ENCODE measurements around the gene XRCC4.
A peak's percentile ranks its signal among the peaks of the same experiment; 100 is the strongest.
"Not testable (repeated sequence)": the region's sequence is repeated elsewhere in the genome, so short reads cannot be mapped to it uniquely, and the experiment has no call there.

The XRCC4 gene

DNA sequence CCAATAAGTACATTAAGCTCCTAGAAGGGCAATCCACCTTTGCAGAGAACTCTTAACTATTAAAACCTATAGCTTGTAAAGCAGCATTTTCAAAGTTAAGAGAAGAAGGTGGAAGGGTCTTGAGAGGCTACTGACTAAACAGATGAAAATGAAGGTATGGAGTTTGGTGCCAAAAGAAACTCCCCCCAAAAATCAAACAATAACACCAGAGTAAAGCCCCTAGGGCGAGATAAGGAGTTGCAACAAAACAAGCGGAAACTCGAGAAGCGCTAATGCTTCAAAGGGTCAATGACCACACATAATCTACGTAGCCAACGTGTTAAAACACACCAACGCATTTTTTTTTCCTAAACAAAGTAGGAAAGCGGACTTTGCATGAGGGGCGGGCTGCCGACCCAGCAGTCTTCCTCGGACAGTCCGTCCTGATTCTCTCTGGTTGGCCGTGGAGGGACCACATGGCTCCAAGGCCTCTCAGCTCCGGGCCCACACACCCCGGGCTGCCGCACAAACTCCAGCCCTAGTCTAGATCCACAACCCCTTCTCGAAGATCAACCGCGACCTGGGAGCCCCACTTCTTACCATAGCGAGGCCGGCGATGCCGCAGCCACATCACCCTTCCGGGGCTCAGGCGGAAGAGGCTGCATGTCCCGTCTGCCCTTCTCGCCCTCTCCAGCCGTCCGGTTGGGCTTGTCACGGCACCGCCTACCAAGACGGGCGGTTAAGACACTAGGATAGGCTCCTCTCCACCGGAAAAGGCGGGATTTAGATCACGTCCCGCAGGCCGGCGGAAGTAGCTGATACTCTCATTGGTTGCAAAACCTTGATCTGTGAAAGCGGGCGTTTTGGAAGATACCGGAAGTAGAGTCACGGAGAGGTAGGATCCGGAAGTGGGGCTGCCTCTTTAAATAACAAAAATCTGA is at the start of gene XRCC4, which contains the start of gene TMEM167A:
Gene XRCC4 (plus strand): TSS at position 806 of the 920 bp plus-strand sequence. CDS start 27,373 bp downstream, outside the sequence.
Gene TMEM167A (minus strand): TSS at position 653 of the 920 bp plus-strand sequence. CDS start 71 bp downstream, at position 582.
- DNase-seq (ENCODE audit: low read depth), result peak; percentile 99

DNA sequence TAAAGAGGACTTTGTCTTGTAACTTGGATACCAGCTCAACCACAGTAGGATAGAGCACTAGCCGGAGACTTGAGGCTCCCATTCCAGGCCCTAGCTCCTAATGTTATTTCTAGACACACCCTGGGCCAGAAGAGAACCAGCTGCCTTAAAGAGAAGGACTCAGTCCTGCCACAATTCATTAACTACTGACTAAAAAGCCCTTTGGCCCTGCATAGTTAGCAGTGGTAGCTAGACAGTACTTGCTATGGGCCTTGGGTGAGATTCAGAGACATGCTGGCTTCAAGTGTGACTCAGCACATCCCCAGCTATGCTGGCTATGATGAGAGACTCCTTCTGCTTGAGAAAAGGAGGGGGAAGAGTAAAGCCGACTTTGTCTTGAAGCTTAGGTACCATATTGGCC is 47.4 kb upstream of the XRCC4 start:
- peak; percentile 31 for DNase-seq (ENCODE audit: low read depth)

DNA sequence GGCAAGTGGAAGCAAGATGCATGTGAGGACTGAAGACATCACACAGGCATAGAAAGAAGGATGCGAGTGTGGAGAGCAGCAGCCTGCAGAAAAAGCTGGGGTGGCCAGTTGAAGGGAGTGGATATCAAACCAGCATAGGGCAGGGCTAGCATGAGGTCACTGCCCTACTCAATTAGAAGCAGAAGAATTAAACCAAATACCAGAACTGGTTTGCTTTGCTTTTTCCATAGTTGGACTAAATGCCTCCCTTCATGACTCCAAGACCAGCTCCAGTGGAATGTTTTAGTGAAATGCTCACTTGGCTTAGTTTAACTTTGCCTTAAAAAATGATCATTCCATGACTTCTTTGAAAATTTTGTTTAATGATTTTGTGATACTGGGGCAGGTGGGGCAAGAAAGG is 46.0 kb upstream of the XRCC4 start:
- no peak for DNase-seq (ENCODE audit: low read depth)

DNA sequence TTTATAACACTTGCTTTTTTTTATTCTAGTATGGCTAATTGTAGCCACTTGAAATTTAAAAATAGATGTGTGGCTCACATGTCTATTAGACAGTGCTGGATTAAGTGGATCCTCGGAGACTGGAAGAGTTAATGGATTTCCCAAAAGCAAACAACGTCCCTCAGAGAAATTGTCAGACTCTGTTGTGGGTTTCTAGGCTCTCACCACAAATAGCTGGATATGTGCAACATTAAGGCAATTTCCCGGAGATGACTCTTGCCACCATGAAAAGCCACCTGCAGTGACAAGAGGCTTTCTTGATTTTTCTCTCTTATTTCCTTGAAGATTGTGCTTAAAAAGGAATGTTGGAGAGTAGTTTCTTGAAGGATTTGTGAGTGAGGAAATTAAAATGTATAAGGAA is 43.3 kb upstream of the XRCC4 start:
- DNase-seq (ENCODE audit: low read depth), result no peak

DNA sequence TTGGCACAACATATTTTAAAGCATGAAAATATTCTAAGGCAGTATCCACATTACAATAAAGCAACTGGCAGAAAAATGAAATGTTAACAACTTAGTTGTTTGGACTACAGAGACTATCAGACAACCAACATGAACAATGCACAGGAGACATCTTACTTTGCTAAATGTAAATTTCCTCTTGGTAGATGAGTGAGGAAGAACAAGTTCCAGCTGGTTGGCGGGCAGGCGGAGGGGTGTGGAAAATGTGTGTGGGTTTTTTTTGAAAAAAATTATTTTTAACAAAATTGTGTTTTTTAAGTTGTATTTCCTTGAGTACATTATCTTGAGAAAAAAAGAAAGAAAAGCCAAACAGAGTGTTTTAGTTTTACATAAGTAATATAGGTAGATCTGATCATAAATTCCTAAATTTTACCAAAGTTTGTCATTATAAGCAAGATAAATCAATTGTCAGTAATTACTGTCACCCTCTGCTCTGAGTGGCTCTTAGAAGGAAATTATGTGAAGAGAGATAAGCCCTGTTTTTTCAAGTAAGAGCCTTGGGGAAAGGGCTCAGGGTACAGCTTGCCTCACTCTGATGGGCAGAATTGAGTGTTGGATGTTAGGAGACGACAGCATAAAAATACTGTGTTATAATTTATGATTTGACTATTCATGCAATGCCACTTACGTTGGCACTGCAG is 42.7 kb upstream of the XRCC4 start:
- DNase-seq (ENCODE audit: low read depth), result no peak

DNA sequence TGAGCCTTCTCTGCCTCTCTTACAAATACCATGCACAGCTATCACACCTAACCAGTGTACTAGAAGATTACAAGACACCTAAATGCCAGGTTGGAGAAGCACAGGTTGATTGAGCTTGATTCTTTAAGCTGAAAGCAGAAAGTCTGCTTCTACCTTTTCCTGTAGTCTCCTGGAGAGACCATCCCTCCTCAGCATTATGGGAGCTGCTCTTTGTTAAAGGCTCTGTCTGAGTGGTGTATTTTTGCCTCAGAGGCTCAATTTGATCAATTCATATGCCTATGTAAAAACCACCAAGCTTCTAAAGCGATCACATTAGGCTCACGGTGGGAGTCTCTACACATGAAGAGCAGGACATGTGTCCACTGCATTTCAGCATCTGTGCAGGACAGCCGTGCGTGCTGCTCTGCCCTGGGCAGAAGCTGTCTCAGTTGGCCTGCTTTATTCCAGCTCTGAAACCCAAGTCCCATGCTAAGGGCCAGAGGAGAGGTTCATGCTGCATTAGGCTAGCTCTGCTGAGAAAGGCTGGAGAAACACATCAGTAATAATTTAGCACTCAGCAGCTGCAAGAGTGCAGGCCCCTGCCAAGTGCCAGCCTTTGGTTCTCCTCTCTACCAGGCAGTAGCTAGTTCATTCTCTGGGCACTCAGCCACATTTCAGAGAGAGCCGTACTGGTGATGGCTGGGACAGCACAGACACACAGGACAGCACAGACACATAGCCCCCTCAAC is 41.8 kb upstream of the XRCC4 start:
- no peak for DNase-seq (ENCODE audit: low read depth)

DNA sequence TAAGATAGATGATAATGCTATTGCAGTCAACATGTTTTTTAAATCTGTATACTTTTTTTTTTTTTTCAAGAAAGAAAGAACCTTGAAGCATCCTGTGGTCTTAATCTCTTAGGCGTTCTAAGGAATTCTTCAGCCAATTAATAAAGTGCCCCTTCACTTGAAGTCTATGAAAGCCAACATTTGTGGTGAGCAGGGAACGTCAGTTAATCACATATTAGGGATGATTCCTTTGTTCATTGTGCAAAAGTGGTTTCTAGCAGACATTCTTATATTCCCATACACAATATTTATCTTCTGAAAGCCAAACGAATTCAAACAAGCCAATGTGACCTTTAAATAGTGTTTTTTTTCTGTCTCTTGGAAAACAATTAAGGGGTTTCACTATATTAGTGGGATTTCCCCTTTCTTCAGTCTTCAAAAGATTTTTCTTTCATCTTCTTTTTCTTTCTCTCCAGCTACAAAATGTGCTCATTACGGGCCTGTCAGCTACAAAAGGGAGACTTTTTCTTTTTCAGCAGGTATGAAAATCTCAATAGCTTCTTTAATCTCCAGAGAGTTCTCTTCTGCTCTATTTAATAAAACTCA is 40.3 kb upstream of the XRCC4 start:
- DNase-seq (ENCODE audit: low read depth), result peak; percentile 72

DNA sequence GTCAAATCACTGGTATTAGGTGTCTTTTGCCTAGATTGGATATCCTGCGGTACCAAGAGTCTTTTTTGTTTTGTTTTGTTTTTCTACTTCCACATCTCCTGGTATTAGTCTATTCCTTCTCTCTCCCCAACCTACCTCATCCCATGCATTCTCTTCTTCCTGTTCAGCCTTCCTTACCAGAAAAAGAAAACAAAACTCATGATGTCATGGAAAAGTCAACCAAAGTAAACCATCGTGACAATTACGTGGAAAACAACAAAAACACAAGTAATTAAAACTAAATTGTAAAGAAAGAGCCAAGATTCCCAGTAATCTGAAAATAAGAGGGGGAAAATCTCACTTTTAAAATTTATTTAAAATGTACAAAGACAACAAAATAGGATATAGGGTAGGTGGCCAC is 38.4 kb upstream of the XRCC4 start:
- no peak for DNase-seq (ENCODE audit: low read depth)

DNA sequence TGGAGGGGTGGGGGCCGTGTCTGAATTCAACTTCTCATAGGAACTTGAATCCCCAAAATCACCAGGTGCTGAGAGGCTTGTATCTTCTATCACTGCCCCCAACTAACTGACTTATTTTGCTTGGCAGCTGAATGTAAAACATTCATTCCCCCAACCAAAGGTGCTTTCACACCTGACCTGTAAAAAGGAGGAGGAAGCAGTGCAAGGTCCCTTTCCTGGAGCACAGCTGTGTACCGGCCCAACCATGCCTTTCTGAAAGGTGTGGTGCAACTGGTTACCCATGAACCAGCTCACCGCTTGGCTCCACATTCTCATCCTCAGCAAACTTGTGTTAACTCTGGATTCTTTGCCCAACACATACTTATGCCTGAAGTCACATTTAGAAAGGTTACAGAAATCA is 34.8 kb upstream of the XRCC4 start:
- DNase-seq (ENCODE audit: low read depth), result no peak

DNA sequence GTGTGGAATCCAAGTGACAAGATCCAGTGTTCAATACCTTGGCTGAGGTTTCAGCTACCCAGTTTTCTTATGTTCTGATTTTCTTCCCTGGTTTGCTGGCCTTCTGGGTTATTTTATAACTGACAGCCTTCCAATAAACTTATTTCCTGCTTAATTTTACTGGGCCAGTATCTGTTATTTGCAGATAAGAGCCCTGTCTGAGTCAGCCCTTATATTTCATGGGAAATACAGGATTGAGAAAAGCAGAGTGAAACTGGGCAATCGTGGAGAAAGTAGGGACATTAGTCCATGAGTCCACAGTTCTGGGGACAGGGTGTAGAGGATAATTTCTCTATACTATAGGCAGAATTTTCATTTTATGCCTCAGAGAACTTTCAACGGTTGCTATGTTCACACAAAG is 32.4 kb upstream of the XRCC4 start:
- peak; percentile 16 for DNase-seq (ENCODE audit: low read depth)

DNA sequence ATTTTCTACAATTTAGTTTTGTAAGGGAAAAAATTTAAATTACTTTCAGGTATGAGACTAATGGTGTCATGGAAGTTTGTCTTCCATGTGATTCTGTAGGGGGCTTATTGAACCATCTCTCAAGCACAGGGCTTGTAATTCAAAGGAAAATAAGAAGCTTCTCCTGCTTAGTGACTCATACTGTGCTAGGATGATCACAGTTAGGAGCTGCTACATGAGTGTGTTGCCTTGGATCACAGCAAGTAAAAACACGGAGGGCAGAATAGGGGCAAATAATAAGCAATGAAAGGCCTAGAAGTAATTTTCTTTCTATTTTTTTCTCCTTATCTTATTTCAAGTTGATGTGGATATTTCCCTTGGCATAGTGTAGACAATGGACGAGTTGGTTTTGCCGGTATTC is 29.1 kb upstream of the XRCC4 start:
- peak; percentile 22 for DNase-seq (ENCODE audit: low read depth)

DNA sequence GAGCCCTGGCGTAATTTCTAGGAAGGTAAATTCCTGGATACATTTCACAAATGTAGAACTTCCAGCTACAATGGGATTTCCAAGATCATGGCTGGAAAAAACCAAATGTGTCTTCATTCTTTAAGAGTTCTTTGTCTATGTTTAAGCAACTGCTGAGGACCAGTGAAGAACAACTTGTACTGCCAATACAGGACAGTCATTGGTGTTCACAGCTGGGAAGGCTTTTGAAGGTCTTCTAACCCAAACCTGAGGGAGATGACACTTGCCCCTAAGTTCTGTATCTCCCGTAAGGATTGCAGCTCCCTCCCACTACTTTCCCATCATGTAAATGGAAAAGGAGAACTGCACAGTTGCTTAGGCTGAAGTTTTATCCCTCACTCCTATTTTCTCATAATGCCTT is 28.5 kb upstream of the XRCC4 start:
- no peak for DNase-seq (ENCODE audit: low read depth)

DNA sequence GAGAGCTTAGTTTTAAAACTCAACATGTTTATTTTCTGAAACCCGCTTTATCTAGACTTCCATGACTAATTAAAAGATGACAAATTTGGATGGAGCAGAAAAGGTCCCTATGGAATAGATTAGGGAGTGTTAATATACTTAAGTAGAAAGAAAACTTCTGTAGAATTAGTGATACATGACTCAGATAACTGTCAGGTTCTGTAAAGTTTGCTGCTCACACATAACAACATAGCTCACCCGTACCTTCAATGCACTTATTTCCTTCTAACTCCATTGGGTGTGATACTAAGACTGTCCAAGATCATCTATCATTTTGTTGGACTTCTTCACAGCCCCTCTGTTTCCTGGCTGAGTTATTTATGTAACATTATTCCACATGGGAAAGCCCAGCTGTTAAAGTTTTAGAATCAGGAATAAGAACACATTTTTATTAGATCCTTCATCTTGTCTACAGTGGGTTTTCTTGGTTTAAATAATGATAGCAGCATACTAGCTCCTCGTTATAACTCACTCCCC is 27.9 kb upstream of the XRCC4 start:
- no peak for DNase-seq (ENCODE audit: low read depth)

DNA sequence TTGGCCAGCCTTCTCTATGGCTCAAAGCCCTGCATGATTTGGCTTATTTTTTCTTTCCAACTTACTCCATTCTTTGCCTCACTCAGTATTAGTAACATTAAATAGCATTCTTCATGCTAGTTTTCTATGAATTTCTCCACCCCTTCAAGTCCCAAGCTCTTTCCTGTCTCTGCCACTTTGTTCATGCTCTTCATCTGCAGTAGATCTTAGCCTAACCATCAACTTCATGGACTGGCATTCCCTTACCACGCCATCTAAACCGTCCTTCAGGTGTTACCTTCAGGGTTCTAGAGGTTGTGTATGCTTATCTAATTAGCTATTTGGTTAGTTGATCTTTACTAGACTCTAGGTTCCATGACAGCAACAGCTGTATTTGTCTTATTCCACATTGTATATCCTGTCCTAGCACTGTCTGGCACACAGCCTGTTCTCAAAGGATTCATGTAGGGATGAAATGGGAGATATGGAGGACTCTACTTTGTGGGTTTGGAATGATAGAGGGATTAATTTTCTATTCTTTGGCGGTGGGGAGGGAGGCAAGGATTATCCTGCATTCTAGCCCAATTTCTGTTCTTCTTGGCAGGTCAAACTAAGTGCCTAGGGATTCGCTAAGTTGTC is 26.5 kb upstream of the XRCC4 start:
- DNase-seq (ENCODE audit: low read depth), result no peak

DNA sequence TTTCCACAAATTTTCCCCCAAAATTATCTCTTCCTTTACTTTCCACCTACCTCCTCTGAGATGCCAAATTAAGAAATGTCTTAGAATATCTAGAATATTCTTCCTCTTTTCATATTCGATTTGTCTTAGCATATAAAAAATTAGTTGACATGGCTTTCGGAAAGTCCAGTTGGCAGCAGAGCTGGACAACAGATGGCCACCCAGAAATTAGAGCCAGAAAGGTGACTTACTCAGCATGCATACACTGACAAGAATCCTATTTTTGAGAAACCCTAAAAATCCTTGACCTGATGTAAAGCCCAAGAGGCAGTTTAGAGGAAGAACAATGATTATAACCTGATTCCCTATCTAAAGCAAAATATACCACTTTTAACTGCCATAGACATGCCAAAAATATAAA is 22.2 kb upstream of the XRCC4 start:
- no peak for DNase-seq (ENCODE audit: low read depth)

DNA sequence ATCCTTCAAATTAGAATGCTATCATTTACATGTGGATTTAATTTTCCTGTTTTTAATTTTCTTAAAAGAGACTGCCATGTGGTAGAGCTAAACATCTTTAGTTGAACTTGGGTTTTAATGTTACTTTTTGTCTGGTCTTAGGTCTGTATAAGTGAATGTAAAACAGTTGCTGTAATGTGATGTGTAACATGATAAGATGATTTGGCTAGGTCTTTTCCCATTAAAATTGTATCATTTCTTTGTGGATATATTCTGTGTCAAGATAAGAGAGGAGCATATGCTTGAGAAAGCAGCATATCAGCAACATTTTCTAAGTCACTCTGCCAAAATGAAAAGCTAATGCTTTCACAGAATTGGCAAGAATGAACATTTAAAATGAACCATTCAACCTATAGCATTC is 18.6 kb upstream of the XRCC4 start:
- DNase-seq (ENCODE audit: low read depth), result no peak

DNA sequence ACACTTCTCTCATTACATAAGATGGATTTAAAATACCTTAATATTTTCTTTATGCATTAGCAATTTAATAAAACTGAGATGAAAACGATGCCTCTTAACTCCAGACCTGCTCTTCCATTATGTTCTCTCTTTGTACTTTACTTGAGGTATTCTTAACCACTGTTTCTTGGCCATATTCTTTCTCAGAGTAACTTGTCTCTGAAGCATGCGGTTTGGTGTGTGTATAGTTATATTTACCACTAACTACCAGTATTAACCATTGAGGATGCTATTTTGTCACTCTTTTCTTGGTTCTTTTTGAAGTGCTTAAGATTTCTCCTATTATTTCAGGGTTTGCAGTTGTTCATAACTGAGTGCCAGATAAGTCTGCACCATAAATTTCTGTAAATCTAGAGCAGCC is 18.0 kb upstream of the XRCC4 start:
- no peak for DNase-seq (ENCODE audit: low read depth)

DNA sequence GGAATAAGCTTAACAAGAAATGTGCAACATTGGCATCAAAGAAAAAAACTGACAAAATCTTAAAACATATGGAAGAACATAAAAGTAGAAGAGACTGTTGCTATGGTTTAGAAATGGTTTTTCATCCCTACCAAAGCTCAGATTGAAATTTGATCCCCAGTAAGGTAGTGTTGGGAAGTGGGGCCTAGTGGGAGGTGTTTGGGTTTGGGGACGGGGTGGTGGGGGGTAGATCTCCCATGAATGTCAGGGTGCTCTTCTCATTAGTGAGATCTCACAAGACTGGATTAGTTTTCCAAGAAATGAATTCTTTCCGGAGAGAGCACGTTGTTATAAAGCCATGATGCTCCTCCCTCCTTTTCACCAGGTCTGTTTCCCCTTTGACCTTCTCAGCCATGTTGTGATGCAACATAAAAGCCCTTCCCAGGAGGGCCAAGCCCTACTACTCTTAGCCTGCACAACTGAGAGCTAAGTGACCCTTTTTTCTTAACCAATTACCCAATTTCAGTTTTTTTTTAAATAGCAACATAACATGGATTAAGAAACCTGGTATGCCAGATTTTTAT is 10.7 kb upstream of the XRCC4 start:
- no peak for DNase-seq (ENCODE audit: low read depth)

DNA sequence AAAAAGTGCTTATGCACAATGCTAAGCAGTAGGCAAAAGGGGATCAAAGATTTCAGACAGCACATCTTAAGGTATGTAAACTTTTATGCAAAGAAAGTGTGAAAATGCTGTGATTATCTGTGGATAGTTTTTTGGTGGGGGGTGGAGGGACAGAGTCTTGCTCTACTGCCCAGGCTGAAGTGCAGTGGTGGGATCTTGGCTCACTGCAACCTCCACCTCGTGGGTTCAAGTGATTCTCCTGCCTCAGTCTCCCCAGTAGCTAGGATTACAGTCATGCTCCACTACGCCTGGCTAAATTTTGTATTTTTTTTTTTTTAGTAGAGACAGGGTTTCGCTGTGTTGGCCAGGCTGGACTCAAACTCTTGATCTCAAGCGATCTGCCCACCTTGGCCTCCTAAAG is 10.0 kb upstream of the XRCC4 start:
- DNase-seq (ENCODE audit: low read depth), result not testable (repeated sequence)

DNA sequence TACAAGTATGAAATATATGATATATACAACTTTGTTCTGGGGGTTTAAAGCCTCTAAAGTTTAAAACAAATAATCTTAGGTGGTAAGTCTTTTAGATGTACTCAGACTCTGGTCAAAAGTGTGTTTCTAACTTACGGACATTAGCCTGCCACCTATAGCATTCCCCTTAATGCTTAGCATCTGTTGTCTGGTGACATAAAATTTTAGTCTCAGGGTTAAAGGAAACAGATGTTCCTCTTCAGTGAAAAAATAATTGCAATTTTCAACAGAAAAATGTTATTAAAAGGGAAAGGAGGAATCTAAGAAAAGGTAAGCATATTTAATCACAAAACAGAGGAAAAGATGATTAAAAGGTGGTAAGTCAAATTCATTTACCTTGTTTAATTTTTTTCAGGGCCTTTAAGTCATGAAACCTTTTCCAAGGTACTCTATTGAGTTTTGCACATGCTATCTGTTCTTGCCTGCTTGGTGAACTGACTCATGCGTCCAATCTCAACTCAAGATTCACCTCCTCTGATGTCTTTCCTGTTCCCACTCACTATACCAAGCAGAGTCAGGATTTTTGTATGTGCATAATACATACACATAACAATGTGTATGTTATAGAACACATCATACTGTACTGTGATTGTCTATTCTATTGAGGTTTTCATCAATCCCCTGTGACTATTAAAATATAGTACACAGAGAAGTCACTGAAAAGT is 8.1 kb upstream of the XRCC4 start:
- DNase-seq (ENCODE audit: low read depth), result peak; percentile 20
